HEK293 (cell line): ENCODE results near the gene GBF1.

ENCODE experiments used
- CTCF ChIA-PET: fragments of 350-600 bp; formaldehyde crosslinking; extraction: SDS; loops from one replicate; lab custom pipeline; 2021; ENCODE audit warnings: antibody characterized with exemption; lab: Yijun Ruan, JAX
- POLR2A ChIA-PET: fragments of 300-600 bp; formaldehyde crosslinking; extraction: SDS; loops from one replicate; lab custom pipeline; 2020; ENCODE audit warnings: antibody characterized with exemption, inconsistent platforms; lab: Yijun Ruan, JAX
- H3K27ac ChIP-seq: fragments of 200-500 bp; sonication (Bioruptor generic); 2 replicates; pipeline ENCODE4 v1.5.1; 2014; ENCODE audit warnings: low read depth, low read length, control low read depth, inconsistent platforms; ENCODE audit errors: extremely low read depth
- H3K36me3 ChIP-seq, 2 experiments: fragments of 200-500 bp in 1 of 2; sonication (Bioruptor generic) in 1 of 2; 1 replicate in 1 of 2; 2 replicates in 1 of 2; pipeline ENCODE4 v1.5.1; 2014 to 2017; ENCODE audit warnings: inconsistent platforms in 2 of 2, low read length in 2 of 2; ENCODE audit not compliant: control insufficient read depth in 2 of 2, insufficient read depth in 1 of 2
- H3K4me1 ChIP-seq: fragments of 200-500 bp; sonication (Bioruptor generic); 2 replicates; pipeline ENCODE4 v1.5.1; 2014; ENCODE audit warnings: mild to moderate bottlenecking, low read length, inconsistent platforms; ENCODE audit not compliant: control insufficient read depth, insufficient read depth
- H3K4me3 ChIP-seq: 2 replicates; pipeline ENCODE4 v1.5.1; 2011; ENCODE audit warnings: low read depth, mild to moderate bottlenecking, control low read depth, low read length, moderate library complexity
- H3K9me3 ChIP-seq: fragments of 200-500 bp; sonication (Bioruptor generic); 2 replicates; pipeline ENCODE4 v1.5.1; 2014; ENCODE audit warnings: low read depth, low read length, inconsistent platforms; ENCODE audit not compliant: control insufficient read depth, insufficient read depth
- BCL11A ChIP-seq: fragments of 450-650 bp; formaldehyde crosslinking; IDR thresholded peaks from 2 replicates; pipeline ENCODE4 v1.5.1; 2016; ENCODE audit warnings: low read depth, missing biosample characterization, missing genetic modification characterization
- KLF7 ChIP-seq: fragments of 450-650 bp; formaldehyde crosslinking; IDR thresholded peaks from 2 replicates; pipeline ENCODE4 v1.5.1; 2016; ENCODE audit warnings: missing biosample characterization, missing genetic modification characterization, borderline replicate concordance
- MEIS1 ChIP-seq: sonication (generic); formaldehyde crosslinking; IDR thresholded peaks from 2 replicates; pipeline ENCODE4 v1.8.1; 2022; ENCODE audit warnings: missing genetic modification reagents, mild to moderate bottlenecking, borderline replicate concordance
- MZF1 ChIP-seq: fragments of 450-650 bp; formaldehyde crosslinking; IDR thresholded peaks from 2 replicates; pipeline ENCODE4 v1.5.1; 2017; ENCODE audit warnings: missing biosample characterization, missing genetic modification characterization, borderline replicate concordance
- SCRT2 ChIP-seq: fragments of 450-650 bp; formaldehyde crosslinking; IDR thresholded peaks from 2 replicates; pipeline ENCODE4 v1.5.1; 2016; ENCODE audit warnings: missing biosample characterization, missing genetic modification characterization
- ZNF112 ChIP-seq: fragments of 450-650 bp; formaldehyde crosslinking; IDR thresholded peaks from 2 replicates; pipeline ENCODE4 v1.5.0; 2017; ENCODE audit warnings: missing biosample characterization, missing genetic modification characterization
- ZNF391 ChIP-seq: fragments of 450-650 bp; formaldehyde crosslinking; IDR thresholded peaks from 2 replicates; pipeline ENCODE4 v1.5.1; 2016; ENCODE audit warnings: low read depth, missing biosample characterization, missing genetic modification characterization, borderline replicate concordance
- ZNF544 ChIP-seq: fragments of 450-650 bp; formaldehyde crosslinking; IDR thresholded peaks from 2 replicates; pipeline ENCODE4 v1.5.0; 2017; ENCODE audit warnings: missing biosample characterization, missing genetic modification characterization
- ZNF558 ChIP-seq: fragments of 450-650 bp; formaldehyde crosslinking; IDR thresholded peaks from 2 replicates; pipeline ENCODE4 v1.5.1; 2016; ENCODE audit warnings: missing biosample characterization, missing genetic modification characterization
- ZNF600 ChIP-seq: fragments of 450-650 bp; formaldehyde crosslinking; IDR thresholded peaks from 2 replicates; pipeline ENCODE4 v1.5.1; 2016; ENCODE audit warnings: missing biosample characterization, missing genetic modification characterization
- ZNF629 ChIP-seq: fragments of 450-650 bp; formaldehyde crosslinking; IDR thresholded peaks from 2 replicates; pipeline ENCODE4 v1.5.1; 2017; ENCODE audit warnings: missing biosample characterization, missing genetic modification characterization
- ZNF791 ChIP-seq: fragments of 450-650 bp; formaldehyde crosslinking; IDR thresholded peaks from 2 replicates; pipeline ENCODE4 v1.5.1; 2016; ENCODE audit warnings: missing biosample characterization, missing genetic modification characterization
- TF ChIP-seq, protein P1 (sequence below): fragments of 450-650 bp; formaldehyde crosslinking; IDR thresholded peaks from 2 replicates; pipeline ENCODE4 v1.5.1; 2016; ENCODE audit warnings: missing biosample characterization, missing genetic modification characterization
- TF ChIP-seq, protein P2 (sequence below): fragments of 450-650 bp; formaldehyde crosslinking; IDR thresholded peaks from 2 replicates; pipeline ENCODE4 v1.5.1; 2016; ENCODE audit warnings: missing biosample characterization, missing genetic modification characterization
- TF ChIP-seq, protein P3 (sequence below): fragments of 450-650 bp; formaldehyde crosslinking; IDR thresholded peaks from 2 replicates; pipeline ENCODE4 v1.5.1; 2016; ENCODE audit warnings: missing biosample characterization, missing genetic modification characterization
- TF ChIP-seq, protein P4 (sequence below): fragments of 450-650 bp; formaldehyde crosslinking; IDR thresholded peaks from 2 replicates; pipeline ENCODE4 v1.5.1; 2016; ENCODE audit warnings: missing biosample characterization, missing genetic modification characterization
- TF ChIP-seq, protein P5 (sequence below): fragments of 450-650 bp; formaldehyde crosslinking; IDR thresholded peaks from 2 replicates; pipeline ENCODE4 v1.5.1; 2016; ENCODE audit warnings: missing biosample characterization, missing genetic modification characterization, low read depth
- TF ChIP-seq, protein P6 (sequence below): fragments of 450-650 bp; formaldehyde crosslinking; IDR thresholded peaks from 2 replicates; pipeline ENCODE4 v1.5.1; 2016; ENCODE audit warnings: missing biosample characterization, missing genetic modification characterization

Gene GBF1

DNA sequence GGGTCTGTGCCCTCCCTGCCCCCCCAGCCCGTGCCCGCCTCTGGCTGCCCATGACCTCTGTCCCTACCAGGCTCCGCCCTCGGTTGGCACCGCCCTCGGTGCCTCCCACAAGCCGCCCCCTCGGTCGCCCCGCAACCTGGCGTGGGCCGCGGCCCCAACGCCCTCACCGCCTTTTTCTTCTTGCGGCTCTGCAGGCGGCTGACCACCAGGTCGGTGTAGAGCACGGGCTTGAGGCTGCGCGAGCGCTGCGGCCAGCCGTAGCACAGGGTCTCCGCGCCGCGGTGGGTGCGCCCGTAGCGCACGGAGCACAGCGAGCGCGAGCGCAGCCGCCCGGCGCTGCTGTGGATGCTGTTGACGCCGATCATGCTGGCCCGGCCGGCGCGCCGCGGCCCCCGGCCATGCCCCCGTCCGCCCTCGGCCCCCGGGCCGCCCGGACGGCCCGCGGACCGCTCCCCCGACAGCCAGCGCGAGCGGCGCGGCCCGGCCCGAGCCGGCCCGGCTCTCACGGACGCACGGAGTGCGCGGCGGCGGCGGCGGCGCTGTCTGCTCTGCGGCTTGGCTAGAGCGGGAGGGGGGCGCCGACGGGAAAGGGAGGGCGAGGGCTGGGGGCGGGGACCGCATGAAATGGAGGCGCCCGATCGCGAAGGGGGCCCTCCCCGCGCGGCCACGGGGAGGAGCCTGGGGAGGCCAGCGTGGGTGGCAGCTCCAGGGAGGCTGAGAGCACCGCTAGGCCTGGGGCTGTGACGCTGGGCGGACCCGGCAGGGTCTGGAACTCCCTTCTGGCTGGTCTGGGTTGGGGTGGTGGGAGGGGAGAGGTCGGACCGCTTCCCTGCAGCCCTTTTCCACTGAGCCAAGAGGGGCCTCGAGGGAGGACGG is 163.6 kb downstream of the GBF1 start (continued):
- TF ChIP-seq, protein P1, sequence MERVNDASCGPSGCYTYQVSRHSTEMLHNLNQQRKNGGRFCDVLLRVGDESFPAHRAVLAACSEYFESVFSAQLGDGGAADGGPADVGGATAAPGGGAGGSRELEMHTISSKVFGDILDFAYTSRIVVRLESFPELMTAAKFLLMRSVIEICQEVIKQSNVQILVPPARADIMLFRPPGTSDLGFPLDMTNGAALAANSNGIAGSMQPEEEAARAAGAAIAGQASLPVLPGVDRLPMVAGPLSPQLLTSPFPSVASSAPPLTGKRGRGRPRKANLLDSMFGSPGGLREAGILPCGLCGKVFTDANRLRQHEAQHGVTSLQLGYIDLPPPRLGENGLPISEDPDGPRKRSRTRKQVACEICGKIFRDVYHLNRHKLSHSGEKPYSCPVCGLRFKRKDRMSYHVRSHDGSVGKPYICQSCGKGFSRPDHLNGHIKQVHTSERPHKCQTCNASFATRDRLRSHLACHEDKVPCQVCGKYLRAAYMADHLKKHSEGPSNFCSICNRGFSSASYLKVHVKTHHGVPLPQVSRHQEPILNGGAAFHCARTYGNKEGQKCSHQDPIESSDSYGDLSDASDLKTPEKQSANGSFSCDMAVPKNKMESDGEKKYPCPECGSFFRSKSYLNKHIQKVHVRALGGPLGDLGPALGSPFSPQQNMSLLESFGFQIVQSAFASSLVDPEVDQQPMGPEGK (tag by site-specific recombination), result no peak; the same call in none of the 2 replicates
- TF ChIP-seq ZNF629, result no peak
- TF ChIP-seq, protein P2, sequence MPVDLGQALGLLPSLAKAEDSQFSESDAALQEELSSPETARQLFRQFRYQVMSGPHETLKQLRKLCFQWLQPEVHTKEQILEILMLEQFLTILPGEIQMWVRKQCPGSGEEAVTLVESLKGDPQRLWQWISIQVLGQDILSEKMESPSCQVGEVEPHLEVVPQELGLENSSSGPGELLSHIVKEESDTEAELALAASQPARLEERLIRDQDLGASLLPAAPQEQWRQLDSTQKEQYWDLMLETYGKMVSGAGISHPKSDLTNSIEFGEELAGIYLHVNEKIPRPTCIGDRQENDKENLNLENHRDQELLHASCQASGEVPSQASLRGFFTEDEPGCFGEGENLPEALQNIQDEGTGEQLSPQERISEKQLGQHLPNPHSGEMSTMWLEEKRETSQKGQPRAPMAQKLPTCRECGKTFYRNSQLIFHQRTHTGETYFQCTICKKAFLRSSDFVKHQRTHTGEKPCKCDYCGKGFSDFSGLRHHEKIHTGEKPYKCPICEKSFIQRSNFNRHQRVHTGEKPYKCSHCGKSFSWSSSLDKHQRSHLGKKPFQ, result no peak
- TF ChIP-seq KLF7 (tag by site-specific recombination), result no peak
- TF ChIP-seq, protein P3, sequence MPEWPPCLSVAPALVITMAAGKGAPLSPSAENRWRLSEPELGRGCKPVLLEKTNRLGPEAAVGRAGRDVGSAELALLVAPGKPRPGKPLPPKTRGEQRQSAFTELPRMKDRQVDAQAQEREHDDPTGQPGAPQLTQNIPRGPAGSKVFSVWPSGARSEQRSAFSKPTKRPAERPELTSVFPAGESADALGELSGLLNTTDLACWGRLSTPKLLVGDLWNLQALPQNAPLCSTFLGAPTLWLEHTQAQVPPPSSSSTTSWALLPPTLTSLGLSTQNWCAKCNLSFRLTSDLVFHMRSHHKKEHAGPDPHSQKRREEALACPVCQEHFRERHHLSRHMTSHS, result no peak
- peak; percentile 93 for TF ChIP-seq ZNF600 (tag by site-specific recombination)
- TF ChIP-seq ZNF544 (tag by site-specific recombination), result no peak
- TF ChIP-seq, all 188 proteins: peak for 24

DNA sequence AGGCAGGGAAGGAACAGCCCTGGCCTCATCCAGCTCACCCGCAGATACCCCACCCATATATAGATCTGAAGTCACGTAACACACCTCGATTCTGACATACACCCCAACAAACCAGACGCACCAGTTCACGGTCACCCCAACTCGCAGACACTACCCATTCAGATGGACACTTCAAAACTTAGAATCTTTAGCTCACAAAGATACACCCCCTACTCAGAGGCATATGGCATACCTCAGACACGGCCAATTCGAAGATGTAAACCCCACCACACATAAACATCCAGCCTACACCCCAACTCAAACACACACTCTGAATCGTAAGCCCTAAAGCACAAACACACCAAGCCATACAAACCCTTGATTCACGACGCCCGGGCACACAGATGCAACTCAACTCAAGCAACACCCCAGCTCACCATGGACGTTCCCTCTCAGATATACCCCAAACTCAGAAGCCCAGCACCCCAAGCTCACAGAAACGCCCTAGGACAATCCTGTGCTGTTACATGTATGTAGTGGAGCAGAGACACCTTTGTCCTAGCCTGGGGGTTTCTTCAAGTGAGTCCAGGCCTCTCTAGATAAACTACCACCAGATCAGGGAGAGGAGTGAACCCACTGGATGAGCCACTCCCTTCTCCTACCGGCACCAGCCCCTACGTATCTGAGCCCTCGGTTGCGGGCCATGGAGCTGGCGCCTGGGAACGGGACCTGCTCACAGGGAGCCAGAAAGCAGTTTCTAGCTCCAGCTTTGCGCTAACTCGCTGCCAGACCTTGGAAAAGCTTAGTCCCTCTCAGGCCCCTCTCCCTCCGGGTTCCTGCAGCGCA is 164.5 kb downstream of the GBF1 start:
- no peaks in the 10 kb centered on the region for H3K36me3 ChIP-seq
- CTCF ChIA-PET, result interaction anchor here (0.6 to 4.5 kb wide), 4 partner anchors 8 to 180 kb away, joined by 3 to 28 read pairs (median 4); partner anchors contain the start of gene NFKB2
- H3K4me1 ChIP-seq, result no peaks in the 10 kb centered on the region; the same call in 1 of the 2 replicates
- H3K9me3 ChIP-seq, result no peaks in the 10 kb centered on the region
- H3K27ac ChIP-seq, result no peak overlapping the region
- H3K4me3 ChIP-seq, result no peak overlapping the region
- POLR2A ChIA-PET, result interaction anchor here (1.0 to 1.3 kb wide), 2 partner anchors 11 kb away, joined by 3 to 4 read pairs; no protein-coding TSS in a partner anchor
- no peak for TF ChIP-seq ZNF391 (tag by site-specific recombination)
- TF ChIP-seq SCRT2 (tag by site-specific recombination), result no peak
- TF ChIP-seq ZNF544 (tag by site-specific recombination), result no peak
- no peak for TF ChIP-seq ZNF558 (tag by site-specific recombination)
- TF ChIP-seq MEIS1, result no peak
- no peak for TF ChIP-seq BCL11A (tag by site-specific recombination)
- no peak for TF ChIP-seq ZNF112
- TF ChIP-seq, protein P4, sequence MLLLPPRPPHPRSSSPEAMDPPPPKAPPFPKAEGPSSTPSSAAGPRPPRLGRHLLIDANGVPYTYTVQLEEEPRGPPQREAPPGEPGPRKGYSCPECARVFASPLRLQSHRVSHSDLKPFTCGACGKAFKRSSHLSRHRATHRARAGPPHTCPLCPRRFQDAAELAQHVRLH, result no peak
- TF ChIP-seq, protein P5, sequence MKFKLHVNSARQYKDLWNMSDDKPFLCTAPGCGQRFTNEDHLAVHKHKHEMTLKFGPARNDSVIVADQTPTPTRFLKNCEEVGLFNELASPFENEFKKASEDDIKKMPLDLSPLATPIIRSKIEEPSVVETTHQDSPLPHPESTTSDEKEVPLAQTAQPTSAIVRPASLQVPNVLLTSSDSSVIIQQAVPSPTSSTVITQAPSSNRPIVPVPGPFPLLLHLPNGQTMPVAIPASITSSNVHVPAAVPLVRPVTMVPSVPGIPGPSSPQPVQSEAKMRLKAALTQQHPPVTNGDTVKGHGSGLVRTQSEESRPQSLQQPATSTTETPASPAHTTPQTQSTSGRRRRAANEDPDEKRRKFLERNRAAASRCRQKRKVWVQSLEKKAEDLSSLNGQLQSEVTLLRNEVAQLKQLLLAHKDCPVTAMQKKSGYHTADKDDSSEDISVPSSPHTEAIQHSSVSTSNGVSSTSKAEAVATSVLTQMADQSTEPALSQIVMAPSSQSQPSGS (tag by site-specific recombination), result no peak
- no peak for TF ChIP-seq ZNF791 (tag by site-specific recombination)
- TF ChIP-seq, protein P6, sequence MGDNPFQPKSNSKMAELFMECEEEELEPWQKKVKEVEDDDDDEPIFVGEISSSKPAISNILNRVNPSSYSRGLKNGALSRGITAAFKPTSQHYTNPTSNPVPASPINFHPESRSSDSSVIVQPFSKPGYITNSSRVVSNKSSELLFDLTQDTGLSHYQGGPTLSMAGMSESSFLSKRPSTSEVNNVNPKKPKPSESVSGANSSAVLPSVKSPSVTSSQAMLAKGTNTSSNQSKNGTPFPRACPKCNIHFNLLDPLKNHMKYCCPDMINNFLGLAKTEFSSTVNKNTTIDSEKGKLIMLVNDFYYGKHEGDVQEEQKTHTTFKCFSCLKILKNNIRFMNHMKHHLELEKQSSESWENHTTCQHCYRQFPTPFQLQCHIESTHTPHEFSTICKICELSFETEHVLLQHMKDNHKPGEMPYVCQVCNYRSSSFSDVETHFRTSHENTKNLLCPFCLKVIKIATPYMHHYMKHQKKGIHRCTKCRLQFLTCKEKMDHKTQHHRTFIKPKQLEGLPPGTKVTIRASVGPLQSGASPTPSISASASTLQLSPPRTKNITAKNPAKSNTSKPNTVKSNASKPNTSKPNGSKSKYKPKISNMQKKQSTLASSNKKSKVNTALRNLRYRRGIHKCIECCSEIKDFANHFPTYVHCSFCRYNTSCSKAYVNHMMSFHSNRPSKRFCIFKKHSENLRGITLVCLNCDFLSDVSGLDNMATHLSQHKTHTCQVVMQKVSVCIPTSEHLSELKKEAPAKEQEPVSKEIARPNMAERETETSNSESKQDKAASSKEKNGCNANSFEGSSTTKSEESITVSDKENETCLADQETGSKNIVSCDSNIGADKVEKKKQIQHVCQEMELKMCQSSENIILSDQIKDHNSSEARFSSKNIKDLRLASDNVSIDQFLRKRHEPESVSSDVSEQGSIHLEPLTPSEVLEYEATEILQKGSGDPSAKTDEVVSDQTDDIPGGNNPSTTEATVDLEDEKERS (tag by site-specific recombination), result no peak
- TF ChIP-seq MZF1 (tag by site-specific recombination), result no peak
